ENCODE data around the gene SLC4A11. TPM values are rescaled to one million over a fixed set of nuclear protein-coding genes. Genes with fewer than 3 reads are reported as not detected.

SLC4A11 gene
- total RNA-seq, 1 donor from 2014 or later = 0.58 TPM

DNA sequence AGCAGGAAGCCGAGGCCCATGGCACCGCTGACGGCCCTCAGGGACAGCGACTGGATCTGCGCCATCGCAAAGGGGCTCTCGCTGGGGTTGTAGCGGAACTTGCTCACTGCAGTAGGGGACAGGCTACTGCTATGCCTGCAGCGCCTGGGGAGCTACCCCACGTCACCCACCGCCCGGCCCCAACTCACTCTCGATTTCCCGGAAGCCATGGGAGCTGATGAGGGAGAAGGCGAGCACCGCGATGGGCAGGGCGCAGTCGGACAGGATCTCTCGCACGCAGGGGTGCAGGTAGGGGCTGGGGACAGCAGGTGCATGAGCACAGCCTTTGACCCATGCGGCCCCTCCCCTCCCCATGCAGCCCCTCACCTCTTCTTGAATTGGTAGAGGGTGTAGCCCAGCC, 9.8 kb downstream of the SLC4A11 start:
- TF ChIP-seq, protein P1, sequence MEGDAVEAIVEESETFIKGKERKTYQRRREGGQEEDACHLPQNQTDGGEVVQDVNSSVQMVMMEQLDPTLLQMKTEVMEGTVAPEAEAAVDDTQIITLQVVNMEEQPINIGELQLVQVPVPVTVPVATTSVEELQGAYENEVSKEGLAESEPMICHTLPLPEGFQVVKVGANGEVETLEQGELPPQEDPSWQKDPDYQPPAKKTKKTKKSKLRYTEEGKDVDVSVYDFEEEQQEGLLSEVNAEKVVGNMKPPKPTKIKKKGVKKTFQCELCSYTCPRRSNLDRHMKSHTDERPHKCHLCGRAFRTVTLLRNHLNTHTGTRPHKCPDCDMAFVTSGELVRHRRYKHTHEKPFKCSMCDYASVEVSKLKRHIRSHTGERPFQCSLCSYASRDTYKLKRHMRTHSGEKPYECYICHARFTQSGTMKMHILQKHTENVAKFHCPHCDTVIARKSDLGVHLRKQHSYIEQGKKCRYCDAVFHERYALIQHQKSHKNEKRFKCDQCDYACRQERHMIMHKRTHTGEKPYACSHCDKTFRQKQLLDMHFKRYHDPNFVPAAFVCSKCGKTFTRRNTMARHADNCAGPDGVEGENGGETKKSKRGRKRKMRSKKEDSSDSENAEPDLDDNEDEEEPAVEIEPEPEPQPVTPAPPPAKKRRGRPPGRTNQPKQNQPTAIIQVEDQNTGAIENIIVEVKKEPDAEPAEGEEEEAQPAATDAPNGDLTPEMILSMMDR (IDR thresholded peaks at IDR 0.05) = no peak
- H3K4me1 Mint-ChIP-seq = peaks cover 2% of the 10 kb centered on the region
- H3K36me3 Mint-ChIP-seq (ENCODE audit: low read depth) = peaks cover 5% of the 10 kb centered on the region
- H3K4me3 Mint-ChIP-seq = no peak overlapping the region
- ChIA-PET CTCF (no interaction called here), POLR2A (no interaction called here)
- intact Hi-C loops (cut with micrococcal nuclease) = no loop called here
- ATAC-seq (ENCODE audit: low read depth) = no peak
- DNase-seq = no peak
- H3K9me3 Mint-ChIP-seq = no peaks in the 10 kb centered on the region
- no peak overlapping the region for H3K27ac Mint-ChIP-seq
- no peaks in the 10 kb centered on the region for H3K27me3 Mint-ChIP-seq

DNA sequence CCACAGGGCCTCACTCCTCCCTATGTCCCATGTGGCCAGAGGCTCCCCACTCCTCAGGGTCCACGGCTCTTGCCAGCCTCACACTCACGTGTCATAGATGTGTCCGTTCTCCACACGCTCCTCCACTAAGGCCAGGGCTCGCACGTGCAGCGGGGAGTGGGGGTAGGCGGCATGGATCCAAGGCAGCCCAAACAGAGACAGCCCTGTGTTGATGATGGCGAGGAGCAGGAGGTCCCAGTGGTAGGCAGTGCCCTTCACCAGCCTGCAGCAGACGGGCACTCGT, 10.3 kb downstream of the SLC4A11 start:
- no peak for ATAC-seq (ENCODE audit: low read depth)
- Mint-ChIP-seq H3K27ac (no peak overlapping the region), H3K4me3 (no peak overlapping the region), H3K27me3 (no peaks in the 10 kb centered on the region), H3K4me1 (peaks cover 6% of the 10 kb centered on the region), H3K9me3 (no peaks in the 10 kb centered on the region), H3K36me3 (ENCODE audit: low read depth) (peaks cover 5% of the 10 kb centered on the region)
- CTCF ChIA-PET = no interaction called here
- intact Hi-C loops (cut with micrococcal nuclease) = no loop called here
- DNase-seq = no peak
- TF ChIP-seq, protein P1 (IDR thresholded peaks at IDR 0.05) = no peak
- POLR2A ChIA-PET = no interaction called here

DNA sequence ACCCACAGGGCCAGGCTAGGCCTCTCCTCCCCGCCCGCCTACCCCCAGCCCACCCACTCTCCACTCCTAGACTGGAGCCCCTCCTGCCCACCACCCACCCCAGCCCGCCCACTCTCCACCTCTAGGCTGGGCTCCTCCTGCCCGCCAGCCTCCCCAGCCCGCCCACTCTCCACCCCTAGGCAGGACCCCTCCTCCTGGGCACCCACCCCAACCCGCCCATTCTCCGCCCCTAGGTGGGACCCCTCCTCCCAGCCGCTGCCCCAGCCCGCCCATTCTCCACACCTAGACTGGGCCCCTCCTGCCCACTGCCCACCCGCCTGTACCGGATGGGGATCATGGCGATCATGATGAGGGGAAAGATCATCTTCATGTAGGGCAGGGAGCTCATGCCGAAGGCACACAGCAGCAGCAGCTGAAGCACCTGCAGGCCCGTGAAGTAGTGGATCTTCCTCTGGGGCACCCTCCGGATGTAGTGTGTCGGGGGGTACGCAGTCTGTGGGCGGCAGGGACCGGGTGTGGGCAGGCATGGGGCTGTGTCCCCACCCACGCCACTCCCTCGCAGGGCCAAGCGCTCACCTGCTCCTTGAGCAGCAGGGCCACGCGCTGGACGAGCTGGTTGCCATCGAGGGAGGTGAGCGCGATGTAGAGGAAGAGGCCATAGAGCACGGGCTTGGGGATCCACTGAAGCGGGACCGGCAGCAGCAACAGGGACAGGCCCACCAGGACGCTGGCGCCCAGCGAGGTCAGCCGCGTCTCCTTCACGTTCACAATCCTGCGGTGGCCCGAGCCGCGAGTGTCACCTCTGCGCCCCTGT, 10.8 kb downstream of the SLC4A11 start:
- no peak overlapping the region for H3K4me3 Mint-ChIP-seq
- H3K9me3 Mint-ChIP-seq = no peaks in the 10 kb centered on the region
- no peaks in the 10 kb centered on the region for H3K27me3 Mint-ChIP-seq
- POLR2A ChIA-PET = no interaction called here
- H3K4me1 Mint-ChIP-seq = peaks cover 12% of the 10 kb centered on the region
- no peak overlapping the region for H3K27ac Mint-ChIP-seq
- CTCF ChIA-PET = no interaction called here
- TF ChIP-seq, protein P1 (IDR thresholded peaks at IDR 0.05) = no peak
- H3K36me3 Mint-ChIP-seq (ENCODE audit: low read depth) = peaks cover 10% of the 10 kb centered on the region
- intact Hi-C loops (cut with micrococcal nuclease) = no loop called here
- ATAC-seq (ENCODE audit: low read depth) (no peak), DNase-seq (no peak)

DNA sequence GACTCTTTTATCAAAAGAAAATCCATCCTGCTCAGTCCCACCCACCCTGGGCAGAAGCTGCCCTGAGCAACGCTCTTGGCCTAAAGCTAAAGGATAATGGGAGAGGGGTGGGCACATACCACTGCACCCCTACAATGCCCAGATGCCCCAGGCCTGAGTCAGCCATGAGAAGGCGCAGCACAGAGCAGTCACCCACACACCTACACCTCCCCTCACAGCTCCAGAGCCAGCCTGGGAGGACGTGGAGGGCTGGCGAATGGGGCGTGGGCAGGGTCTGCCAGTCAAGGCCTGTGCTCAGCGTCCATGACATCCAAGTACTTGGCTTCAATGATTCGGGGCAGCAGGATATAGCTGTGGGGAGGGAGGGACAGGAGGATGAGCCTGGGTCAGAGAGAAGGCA, 11.5 kb downstream of the SLC4A11 start:
- CTCF ChIA-PET = no interaction called here
- intact Hi-C loops (cut with micrococcal nuclease) = no loop called here
- no peak for DNase-seq
- Mint-ChIP-seq H3K4me1 (peaks cover 18% of the 10 kb centered on the region), H3K27ac (no peak overlapping the region), H3K9me3 (no peaks in the 10 kb centered on the region), H3K36me3 (ENCODE audit: low read depth) (peaks cover 15% of the 10 kb centered on the region), H3K4me3 (no peak overlapping the region), H3K27me3 (no peaks in the 10 kb centered on the region)
- TF ChIP-seq, protein P1 (IDR thresholded peaks at IDR 0.05) = no peak
- POLR2A ChIA-PET = no interaction called here
- no peak for ATAC-seq (ENCODE audit: low read depth)

DNA sequence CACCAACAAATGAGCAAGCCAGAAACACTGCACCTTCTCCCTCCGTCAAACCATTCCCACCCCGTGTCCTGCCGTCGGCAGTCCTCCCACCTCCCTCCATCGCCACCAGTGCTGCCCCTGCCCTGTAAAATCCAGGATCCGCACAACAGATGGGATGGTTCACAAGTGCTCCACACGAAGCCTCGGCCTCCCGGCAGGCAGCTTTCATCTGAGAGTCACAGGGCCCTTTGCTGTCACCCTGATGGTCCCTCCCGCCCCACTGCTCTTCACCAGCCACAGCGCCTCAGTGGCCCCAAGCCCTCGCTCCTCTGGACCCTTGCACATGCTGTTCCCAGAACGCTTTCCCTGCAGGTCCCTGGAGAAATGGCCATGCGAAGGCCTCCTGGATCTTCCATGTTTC, 12.1 kb downstream of the SLC4A11 start:
- intact Hi-C loops (cut with micrococcal nuclease) = no loop called here

More for the DNA sequence above, 12.1 kb downstream of the SLC4A11 start:
- ChIA-PET CTCF (no interaction called here), POLR2A (no interaction called here)
- Mint-ChIP-seq H3K27ac (no peak overlapping the region), H3K4me1 (peaks cover 23% of the 10 kb centered on the region), H3K9me3 (no peaks in the 10 kb centered on the region), H3K36me3 (ENCODE audit: low read depth) (peaks cover 15% of the 10 kb centered on the region), H3K27me3 (no peaks in the 10 kb centered on the region), H3K4me3 (no peak overlapping the region)
- DNase-seq (no peak), ATAC-seq (ENCODE audit: low read depth) (no peak)
- TF ChIP-seq, protein P1 (IDR thresholded peaks at IDR 0.05) = no peak

All from activated B cell treated with CpG ODN at 0.5 μM for 24 hours (primary cell).